IPS-18a (cell line): ENCODE data around the gene MAST2.
A peak's percentile ranks its signal among the peaks of the same experiment; 100 is the strongest.
"Not testable (repeated sequence)": the region's sequence is repeated elsewhere in the genome, so short reads cannot be mapped to it uniquely, and the experiment has no call there.

Experiments
- H3K27ac ChIP-seq: one replicate; pipeline ENCODE4 v1.5.1; 2013; ENCODE audit warnings: low read length
- H3K27me3 ChIP-seq: one replicate; pipeline ENCODE4 v1.6.1; 2013; ENCODE audit warnings: mild to moderate bottlenecking, low read length; ENCODE audit not compliant: control insufficient read depth, insufficient read depth
- H3K36me3 ChIP-seq: one replicate; pipeline ENCODE4 v1.6.1; 2013; ENCODE audit warnings: low read depth, low read length; ENCODE audit not compliant: control insufficient read depth
- H3K4me1 ChIP-seq: one replicate; pipeline ENCODE4 v1.6.1; 2013; ENCODE audit warnings: low read depth, low read length; ENCODE audit not compliant: control insufficient read depth
- H3K4me3 ChIP-seq: one replicate; pipeline ENCODE4 v1.5.1; 2013; ENCODE audit warnings: low read length
- H3K9ac ChIP-seq: one replicate; pipeline ENCODE4 v1.6.1; 2013; ENCODE audit warnings: mild to moderate bottlenecking, low read length, moderate library complexity
- H3K9me3 ChIP-seq: one replicate; pipeline ENCODE4 v1.6.1; 2013; ENCODE audit warnings: low read depth, low read length; ENCODE audit not compliant: control insufficient read depth

MAST2 gene

GRCh38 chr1:45913183-45913683, 109.8 kb downstream of the MAST2 start:
- Histone ChIP-seq H3K4me3 (no peak overlapping the region), H3K27ac (no peak overlapping the region)

GRCh38 chr1:45913731-45914501, 110.5 kb downstream of the MAST2 start:
- H3K9ac ChIP-seq, result no peak overlapping the region
- no peaks in the 10 kb centered on the region for H3K9me3 ChIP-seq
- no peak overlapping the region for H3K27ac ChIP-seq
- H3K4me3 ChIP-seq, result no peak overlapping the region
- peaks cover 19% of the 10 kb centered on the region for H3K4me1 ChIP-seq
- H3K36me3 ChIP-seq, result no peaks in the 10 kb centered on the region
- no peaks in the 10 kb centered on the region for H3K27me3 ChIP-seq

More at GRCh38 chr1:45913183-45913683, 109.8 kb downstream of the MAST2 start:
- Histone ChIP-seq H3K27me3 (no peaks in the 10 kb centered on the region), H3K4me1 (peaks cover 26% of the 10 kb centered on the region), H3K9ac (no peak overlapping the region), H3K9me3 (no peaks in the 10 kb centered on the region), H3K36me3 (no peaks in the 10 kb centered on the region)

GRCh38 chr1:45914836-45915235, 111.4 kb downstream of the MAST2 start:
- no peaks in the 10 kb centered on the region for H3K9me3 ChIP-seq
- H3K4me1 ChIP-seq, result peaks cover 18% of the 10 kb centered on the region
- H3K9ac ChIP-seq, result no peak overlapping the region
- H3K4me3 ChIP-seq, result no peak overlapping the region
- H3K27ac ChIP-seq, result no peak overlapping the region
- no peaks in the 10 kb centered on the region for H3K27me3 ChIP-seq
- H3K36me3 ChIP-seq, result no peaks in the 10 kb centered on the region

- H3K4me3 ChIP-seq, result no peak overlapping the region
- H3K27ac ChIP-seq, result no peak overlapping the region
- no peaks in the 10 kb centered on the region for H3K27me3 ChIP-seq
- no peaks in the 10 kb centered on the region for H3K9me3 ChIP-seq
- H3K9ac ChIP-seq, result no peak overlapping the region
- H3K4me1 ChIP-seq, result peaks cover 25% of the 10 kb centered on the region
- H3K36me3 ChIP-seq, result no peaks in the 10 kb centered on the region
These were observed 119.0 kb downstream of the MAST2 start for GRCh38 chr1:45922374-45922773.

GRCh38 chr1:45922813-45923212, 119.4 kb downstream of the MAST2 start:
- H3K27ac ChIP-seq, result no peak overlapping the region
- peaks cover 30% of the 10 kb centered on the region for H3K4me1 ChIP-seq
- H3K27me3 ChIP-seq, result no peaks in the 10 kb centered on the region
- no peak overlapping the region for H3K9ac ChIP-seq
- no peaks in the 10 kb centered on the region for H3K9me3 ChIP-seq
- H3K4me3 ChIP-seq, result no peak overlapping the region
- H3K36me3 ChIP-seq, result no peaks in the 10 kb centered on the region

- no peaks in the 10 kb centered on the region for H3K27me3 ChIP-seq
- no peaks in the 10 kb centered on the region for H3K36me3 ChIP-seq
- H3K4me1 ChIP-seq, result peaks cover 35% of the 10 kb centered on the region
- no peaks in the 10 kb centered on the region for H3K9me3 ChIP-seq
- no peak overlapping the region for H3K4me3 ChIP-seq
- no peak overlapping the region for H3K9ac ChIP-seq
- H3K27ac ChIP-seq, result no peak overlapping the region
These were observed 119.9 kb downstream of the MAST2 start for GRCh38 chr1:45923343-45923742.

- Histone ChIP-seq H3K9ac (no peak overlapping the region), H3K4me1 (peaks cover 46% of the 10 kb centered on the region), H3K4me3 (peak overlapping the region; percentile 5), H3K27ac (peak overlapping the region; percentile 21), H3K36me3 (no peaks in the 10 kb centered on the region), H3K27me3 (no peaks in the 10 kb centered on the region), H3K9me3 (no peaks in the 10 kb centered on the region)
These were observed 121.3 kb downstream of the MAST2 start for GRCh38 chr1:45924736-45925135.

- Histone ChIP-seq H3K27ac (peak overlapping the region; percentile 32), H3K4me1 (peaks cover 57% of the 10 kb centered on the region), H3K9ac (no peak overlapping the region), H3K27me3 (no peaks in the 10 kb centered on the region), H3K36me3 (no peaks in the 10 kb centered on the region), H3K9me3 (no peaks in the 10 kb centered on the region), H3K4me3 (peak overlapping the region; percentile 46)
These were observed 122.4 kb downstream of the MAST2 start for GRCh38 chr1:45925728-45926287.

- H3K4me3 ChIP-seq, result peak overlapping the region; percentile 46
- peak overlapping the region; percentile 54 for H3K27ac ChIP-seq
These were observed 122.9 kb downstream of the MAST2 start for GRCh38 chr1:45926330-45926729.

GRCh38 chr1:45927231-45927915, 124.0 kb downstream of the MAST2 start:
- H3K9ac ChIP-seq, H3K27me3 ChIP-seq, H3K36me3 ChIP-seq, H3K9me3 ChIP-seq: not testable (repeated sequence)
- peaks cover 58% of the 10 kb centered on the region for H3K4me1 ChIP-seq
- peak overlapping the region; percentile 46 for H3K4me3 ChIP-seq
- H3K27ac ChIP-seq, result peak overlapping the region; percentile 35

More at GRCh38 chr1:45926330-45926729, 122.9 kb downstream of the MAST2 start:
- Histone ChIP-seq H3K36me3 (no peaks in the 10 kb centered on the region), H3K9me3 (no peaks in the 10 kb centered on the region), H3K4me1 (peaks cover 58% of the 10 kb centered on the region), H3K27me3 (no peaks in the 10 kb centered on the region), H3K9ac (no peak overlapping the region)

GRCh38 chr1:45928486-45929205, 125.2 kb downstream of the MAST2 start:
- Histone ChIP-seq H3K27ac (peak overlapping the region; percentile 46), H3K4me1 (peaks cover 58% of the 10 kb centered on the region), H3K4me3 (peak overlapping the region; percentile 12)

More at GRCh38 chr1:45928486-45929205, 125.2 kb downstream of the MAST2 start:
- H3K36me3 ChIP-seq, result no peaks in the 10 kb centered on the region
- H3K27me3 ChIP-seq, result no peaks in the 10 kb centered on the region
- H3K9ac ChIP-seq, result peak overlapping the region; percentile 19
- no peaks in the 10 kb centered on the region for H3K9me3 ChIP-seq
